Mucosa of stomach (tissue), 1 donor: ENCODE data around the gene NAT9.
A peak's percentile ranks its signal among the peaks of the same experiment; 100 is the strongest.

Source experiments
- H3K27me3 ChIP-seq: one replicate; pipeline ENCODE4 v1.7.0; 2013; ENCODE audit warnings: mild to moderate bottlenecking, low read length; ENCODE audit not compliant: control insufficient read depth, insufficient read depth
- H3K36me3 ChIP-seq: one replicate; pipeline ENCODE4 v1.7.0; 2013; ENCODE audit warnings: low read length; ENCODE audit not compliant: control insufficient read depth, insufficient read depth
- H3K4me1 ChIP-seq: one replicate; pipeline ENCODE4 v1.7.0; 2013; ENCODE audit warnings: mild to moderate bottlenecking, low read length; ENCODE audit not compliant: control insufficient read depth, insufficient read depth
- H3K4me3 ChIP-seq: one replicate; pipeline ENCODE4 v1.7.0; 2013; ENCODE audit warnings: low read length
- H3K9ac ChIP-seq: one replicate; pipeline ENCODE4 v1.7.0; 2013; ENCODE audit warnings: mild to moderate bottlenecking, low read length, moderate library complexity
- H3K9me3 ChIP-seq: one replicate; pipeline ENCODE4 v1.7.0; 2013; ENCODE audit warnings: mild to moderate bottlenecking, low read length, moderate library complexity; ENCODE audit not compliant: control insufficient read depth
- donor health status: Pancreatic carcinoma.

The NAT9 gene

DNA sequence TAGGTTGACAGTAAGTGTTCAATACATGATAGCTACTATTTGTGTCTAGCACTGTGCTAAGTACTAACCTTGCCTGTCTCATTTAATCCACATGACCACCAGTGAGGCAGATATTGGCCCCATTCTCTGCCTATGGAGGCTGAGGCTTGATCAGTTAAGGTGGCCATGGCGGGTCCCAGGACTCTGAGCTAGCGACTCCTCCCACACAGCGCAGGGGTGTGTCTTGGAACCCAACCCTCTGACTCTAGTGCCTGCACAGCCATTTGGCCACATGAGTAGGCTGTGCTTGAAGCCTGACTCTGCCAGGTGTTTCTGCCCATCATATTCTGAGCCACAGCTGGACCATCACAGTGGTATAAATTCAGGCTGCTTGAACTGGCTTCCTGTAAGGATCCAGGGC, 21.3 kb downstream of the NAT9 start:
- Histone ChIP-seq H3K9ac (no peak overlapping the region), H3K36me3 (no peaks in the 10 kb centered on the region), H3K27me3 (no peaks in the 10 kb centered on the region), H3K9me3 (no peaks in the 10 kb centered on the region), H3K4me1 (peaks cover 68% of the 10 kb centered on the region), H3K4me3 (no peak overlapping the region)

- Histone ChIP-seq H3K9ac (no peak overlapping the region), H3K36me3 (no peaks in the 10 kb centered on the region), H3K4me1 (peaks cover 50% of the 10 kb centered on the region), H3K4me3 (no peak overlapping the region), H3K27me3 (no peaks in the 10 kb centered on the region), H3K9me3 (no peaks in the 10 kb centered on the region)
Observed at GRCh38 chr17:74752822-74753401, 23.2 kb downstream of the NAT9 start.

DNA sequence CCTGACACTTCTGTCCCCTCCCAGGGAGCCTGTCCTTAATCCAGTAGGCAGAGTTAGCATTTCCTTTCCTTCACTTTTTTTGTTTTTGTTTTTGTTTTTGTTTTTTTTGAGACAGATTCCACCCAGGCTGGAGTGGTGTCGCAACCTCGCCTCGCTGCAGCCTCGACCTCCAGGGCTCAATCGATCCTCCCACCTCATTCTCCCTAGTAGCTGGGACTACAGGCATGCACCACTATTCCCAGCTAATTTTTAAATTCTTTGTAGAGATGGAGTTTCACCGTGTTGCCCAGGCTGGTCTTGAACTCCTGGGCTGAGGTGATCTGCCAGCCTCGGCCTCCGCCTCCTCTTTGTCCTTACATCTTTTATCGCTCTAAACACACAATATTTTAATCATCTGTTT, 23.7 kb downstream of the NAT9 start:
- Histone ChIP-seq H3K4me1 (peaks cover 50% of the 10 kb centered on the region), H3K27me3 (no peaks in the 10 kb centered on the region), H3K4me3 (no peak overlapping the region), H3K36me3 (no peaks in the 10 kb centered on the region), H3K9ac (no peak overlapping the region), H3K9me3 (no peaks in the 10 kb centered on the region)

- peaks cover 47% of the 10 kb centered on the region for H3K4me1 ChIP-seq
- H3K9me3 ChIP-seq: no peaks in the 10 kb centered on the region
- H3K36me3 ChIP-seq: no peaks in the 10 kb centered on the region
- no peaks in the 10 kb centered on the region for H3K27me3 ChIP-seq
- peak overlapping the region; percentile 82 for H3K4me3 ChIP-seq
- H3K9ac ChIP-seq: peak overlapping the region; percentile 88
Observed at GRCh38 chr17:74750327-74751069, 25.6 kb downstream of the NAT9 start.

- Histone ChIP-seq H3K4me1 (peaks cover 47% of the 10 kb centered on the region), H3K36me3 (no peaks in the 10 kb centered on the region), H3K27me3 (no peaks in the 10 kb centered on the region), H3K9me3 (no peaks in the 10 kb centered on the region), H3K9ac (peak overlapping the region; percentile 88), H3K4me3 (peak overlapping the region; percentile 82)
Observed at GRCh38 chr17:74750039-74750326, 26.2 kb downstream of the NAT9 start.

GRCh38 chr17:74749279-74750038, 26.7 kb downstream of the NAT9 start:
- peak overlapping the region; percentile 82 for H3K4me3 ChIP-seq
- peak overlapping the region; percentile 88 for H3K9ac ChIP-seq
- H3K27me3 ChIP-seq: no peaks in the 10 kb centered on the region
- no peaks in the 10 kb centered on the region for H3K36me3 ChIP-seq
- peaks cover 50% of the 10 kb centered on the region for H3K4me1 ChIP-seq
- no peaks in the 10 kb centered on the region for H3K9me3 ChIP-seq

GRCh38 chr17:74748529-74749278, 27.4 kb downstream of the NAT9 start, which contains the start of gene NHERF1:
NHERF1 (plus strand) TSS chr17:74748628; CDS start chr17:74748847, 219 bp downstream.
- peak within 1 kb of the TSS; percentile 82 for H3K4me3 ChIP-seq

GRCh38 chr17:74748279-74748528, 27.9 kb downstream of the NAT9 start:
- Histone ChIP-seq H3K4me1 (peaks cover 59% of the 10 kb centered on the region), H3K9me3 (no peaks in the 10 kb centered on the region), H3K27me3 (peaks cover under 1% of the 10 kb centered on the region), H3K36me3 (no peaks in the 10 kb centered on the region), H3K4me3 (no peak overlapping the region), H3K9ac (peak overlapping the region; percentile 57)

More at GRCh38 chr17:74748529-74749278, 27.4 kb downstream of the NAT9 start, which contains the start of gene NHERF1:
- Histone ChIP-seq H3K36me3 (no peaks in the 10 kb centered on the region), H3K9me3 (no peaks in the 10 kb centered on the region), H3K27me3 (no peaks in the 10 kb centered on the region), H3K4me1 (peaks cover 57% of the 10 kb centered on the region), H3K9ac (peak within 1 kb of the TSS; percentile 88)

DNA sequence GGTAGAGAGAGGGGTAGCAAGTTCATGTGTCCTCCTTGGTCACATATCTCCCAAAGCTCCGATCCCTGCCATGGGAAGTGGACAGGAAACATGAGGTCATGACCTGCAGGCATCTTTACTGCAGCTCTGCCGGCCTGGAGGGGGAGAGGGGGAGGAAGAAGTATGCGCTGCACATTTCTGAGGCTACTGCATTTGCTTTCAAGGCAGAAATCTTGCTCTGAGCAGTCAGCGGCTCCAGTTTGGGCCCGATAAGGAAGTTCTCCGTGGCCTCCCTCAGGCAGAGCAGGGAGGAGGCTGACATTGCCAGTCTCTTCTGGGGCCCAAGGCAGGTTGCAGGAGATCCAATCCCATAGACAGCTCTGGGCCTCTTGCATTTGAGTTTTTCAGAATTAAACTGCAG, 29.2 kb downstream of the NAT9 start:
- Histone ChIP-seq H3K9me3 (no peaks in the 10 kb centered on the region), H3K4me1 (peaks cover 52% of the 10 kb centered on the region), H3K27me3 (peaks cover 5% of the 10 kb centered on the region), H3K36me3 (no peaks in the 10 kb centered on the region), H3K9ac (no peak overlapping the region), H3K4me3 (no peak overlapping the region)

- Histone ChIP-seq H3K9me3 (no peaks in the 10 kb centered on the region), H3K9ac (no peak overlapping the region), H3K4me1 (peaks cover 47% of the 10 kb centered on the region), H3K27me3 (peaks cover 5% of the 10 kb centered on the region), H3K4me3 (no peak overlapping the region), H3K36me3 (no peaks in the 10 kb centered on the region)
Observed at GRCh38 chr17:74746376-74746775, 29.8 kb downstream of the NAT9 start.

DNA sequence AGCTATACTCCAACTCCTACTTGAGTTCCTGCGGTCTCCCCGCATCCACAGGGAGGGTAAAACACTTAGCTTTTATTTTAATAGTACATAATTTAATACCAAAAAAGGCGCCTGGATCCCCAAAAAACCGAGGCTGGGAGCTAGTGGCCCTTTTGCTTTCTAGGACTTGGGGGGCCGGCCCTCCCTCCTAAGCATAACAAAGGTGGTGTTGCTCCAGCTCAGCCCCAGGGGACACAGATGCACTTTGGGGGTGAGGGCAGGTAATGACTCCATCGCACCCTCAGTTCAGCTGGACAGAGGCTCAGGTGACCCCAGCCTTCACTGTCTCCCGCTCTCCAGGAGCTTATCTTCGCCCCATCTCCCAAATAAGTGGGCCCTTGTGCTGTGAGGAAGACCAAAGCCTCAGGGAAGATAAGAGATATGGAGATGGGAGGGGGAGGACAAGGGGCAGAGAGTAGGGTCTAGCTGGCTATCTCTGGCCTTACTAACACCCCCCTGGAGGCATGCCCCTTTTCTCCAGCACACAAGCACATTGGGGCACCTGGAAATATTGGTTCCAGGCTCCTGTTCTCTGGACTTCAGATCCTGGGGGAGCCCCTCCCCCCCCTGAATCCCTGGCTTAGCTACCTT, 30.5 kb downstream of the NAT9 start:
- H3K9ac ChIP-seq: no peak overlapping the region
- H3K36me3 ChIP-seq: no peaks in the 10 kb centered on the region
- H3K9me3 ChIP-seq: no peaks in the 10 kb centered on the region
- no peak overlapping the region for H3K4me3 ChIP-seq
- H3K27me3 ChIP-seq: peaks cover 11% of the 10 kb centered on the region
- H3K4me1 ChIP-seq: peaks cover 39% of the 10 kb centered on the region
